Testis (tissue), 3 donors: ENCODE results near the gene KLHL29. TPM values are rescaled to one million over a fixed set of nuclear protein-coding genes. Genes with fewer than 3 reads are reported as not detected.

Experiments
- DNase-seq: peaks from one replicate; pipeline ENCODE4 v3.0.0-alpha.2; 2019
- H3K27ac ChIP-seq, 2 donors: fragments of 200-600 bp; sonication (generic); one replicate each; pipeline ENCODE4 v1.5.1; 2019
- H3K27me3 ChIP-seq: fragments of 200-600 bp; sonication (generic); one replicate; pipeline ENCODE4 v1.5.1; 2019
- H3K36me3 ChIP-seq: fragments of 200-600 bp; sonication (generic); one replicate; pipeline ENCODE4 v1.5.1; 2017; ENCODE audit warnings: low read depth; ENCODE audit errors: missing control alignments
- H3K4me1 ChIP-seq: fragments of 200-600 bp; sonication (generic); one replicate; pipeline ENCODE4 v1.5.1; 2019
- H3K4me3 ChIP-seq, 2 donors: fragments of 200-600 bp; sonication (generic); one replicate each; pipeline ENCODE4 v1.5.1; 2017 to 2019
- H3K9me3 ChIP-seq: fragments of 200-600 bp; sonication (generic); one replicate; pipeline ENCODE4 v1.5.1; 2017
- POLR2A ChIP-seq: fragments of 450-650 bp; IDR thresholded peaks from one replicate; pipeline ENCODE4 v1.6.1; 2017; ENCODE audit warnings: antibody characterized with exemption, mild to moderate bottlenecking, moderate library complexity
- WGBS, 2 donors: methylation state at CpG; one replicate each; pipeline ENCODE4 v1.1.5; 2018; 5-methylcytosine and 5-hydroxymethylcytosine counted together
- intact Hi-C: fragments of 100-400 bp; cut with DNase I; formaldehyde crosslinking; loops from one replicate; pipeline ENCODE4 v1.15.1; 2023; ENCODE audit warnings: low total_unique reads
- polyA plus RNA-seq: library from polyadenylated mRNA; stranded (reverse); fragments of 350-450 nt; fragmentation: Illumina TruSeq; extraction: RNeasy Lipid Tissue Mini Kit (QIAGEN cat#74804); gene quantifications from one replicate; pipeline ENCODE4 v1.2.3, GENCODE V29; 2014; ENCODE audit warnings: low read depth, low replicate concordance; ENCODE audit not compliant: insufficient read depth
- total RNA-seq, 2 donors: library from RNA; depleted of rRNA; stranded (reverse); fragments of >200 nt; gene quantifications; one replicate each; pipeline ENCODE4 v1.2.3, GENCODE V29; 2016
- TF ChIP-seq, protein P1 (sequence below), 3 experiments: fragments of 450-650 bp in 2 of 3; fragments of 200-600 bp in 1 of 3; sonication (generic) in 1 of 3; IDR thresholded peaks; one replicate each; pipeline ENCODE4 v1.5.1; 2016 to 2019; ENCODE audit warnings: antibody characterized with exemption in 3 of 3, mild to moderate bottlenecking in 2 of 3, moderate library complexity in 1 of 3

Gene KLHL29
- total and polyA plus RNA-seq, 3 donors from 2014 or later: 3.3 to 10.9 (median 7.9) TPM

DNA sequence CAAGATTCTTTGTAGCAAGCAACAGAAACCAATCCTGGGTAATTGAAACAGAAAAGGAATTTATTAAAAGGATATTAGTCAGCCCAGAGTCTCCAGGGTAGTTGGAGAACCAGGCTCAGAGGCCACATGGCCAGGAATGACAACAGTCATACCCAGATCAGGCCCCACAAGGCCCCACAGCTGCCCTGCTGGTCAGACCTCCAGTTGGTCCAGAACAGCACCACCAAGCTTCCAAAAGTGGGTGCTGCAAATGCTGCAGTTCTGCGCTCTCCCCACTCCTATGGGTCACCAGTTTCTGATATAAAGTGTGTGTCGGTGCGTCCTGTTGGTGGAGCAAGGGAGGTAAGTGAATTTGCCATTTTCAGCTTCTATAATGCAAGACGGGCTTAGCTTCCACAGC, 29.9 kb downstream of the KLHL29 start:
- H3K9me3 ChIP-seq: no peaks in the 10 kb centered on the region
- H3K27me3 ChIP-seq: no peaks in the 10 kb centered on the region
- H3K4me1 ChIP-seq: no peaks in the 10 kb centered on the region
- H3K27ac ChIP-seq: no peak overlapping the region
- intact Hi-C loops: no loop called here
- TF ChIP-seq, protein P1, sequence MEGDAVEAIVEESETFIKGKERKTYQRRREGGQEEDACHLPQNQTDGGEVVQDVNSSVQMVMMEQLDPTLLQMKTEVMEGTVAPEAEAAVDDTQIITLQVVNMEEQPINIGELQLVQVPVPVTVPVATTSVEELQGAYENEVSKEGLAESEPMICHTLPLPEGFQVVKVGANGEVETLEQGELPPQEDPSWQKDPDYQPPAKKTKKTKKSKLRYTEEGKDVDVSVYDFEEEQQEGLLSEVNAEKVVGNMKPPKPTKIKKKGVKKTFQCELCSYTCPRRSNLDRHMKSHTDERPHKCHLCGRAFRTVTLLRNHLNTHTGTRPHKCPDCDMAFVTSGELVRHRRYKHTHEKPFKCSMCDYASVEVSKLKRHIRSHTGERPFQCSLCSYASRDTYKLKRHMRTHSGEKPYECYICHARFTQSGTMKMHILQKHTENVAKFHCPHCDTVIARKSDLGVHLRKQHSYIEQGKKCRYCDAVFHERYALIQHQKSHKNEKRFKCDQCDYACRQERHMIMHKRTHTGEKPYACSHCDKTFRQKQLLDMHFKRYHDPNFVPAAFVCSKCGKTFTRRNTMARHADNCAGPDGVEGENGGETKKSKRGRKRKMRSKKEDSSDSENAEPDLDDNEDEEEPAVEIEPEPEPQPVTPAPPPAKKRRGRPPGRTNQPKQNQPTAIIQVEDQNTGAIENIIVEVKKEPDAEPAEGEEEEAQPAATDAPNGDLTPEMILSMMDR (IDR thresholded peaks at IDR 0.05): no peak
- no peak for TF ChIP-seq POLR2A
- no peaks in the 10 kb centered on the region for H3K36me3 ChIP-seq
- H3K4me3 ChIP-seq: no peak overlapping the region
- DNase-seq: no peak
- WGBS, 2 donors: 83 to 91% methylated on average over 3 to 4 of the region's 4 CpGs

DNA sequence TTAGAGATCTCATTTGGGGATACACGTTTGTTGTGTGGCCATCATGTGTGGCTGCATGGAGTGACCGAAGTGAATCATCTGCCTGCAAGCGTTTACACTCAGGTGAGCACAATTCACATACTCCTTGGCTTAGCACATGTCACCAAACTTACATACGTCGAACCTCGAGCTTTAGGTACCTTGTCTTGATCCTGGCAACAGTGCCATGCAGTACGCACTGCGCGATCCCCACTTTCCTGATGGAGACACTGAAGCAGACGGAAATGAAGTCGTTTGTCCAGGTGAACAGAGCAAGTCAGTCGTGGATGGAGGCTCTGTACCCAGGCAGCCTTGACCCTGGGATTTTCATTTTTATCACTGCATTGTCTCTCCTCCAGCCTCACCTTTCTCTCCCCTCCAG, 32.3 kb downstream of the KLHL29 start:
- Histone ChIP-seq H3K27me3 (no peaks in the 10 kb centered on the region), H3K36me3 (no peaks in the 10 kb centered on the region), H3K9me3 (no peaks in the 10 kb centered on the region), H3K4me1 (no peaks in the 10 kb centered on the region), H3K27ac (no peak overlapping the region), H3K4me3 (no peak overlapping the region)
- intact Hi-C loops: no loop called here
- 87 to 92% methylated on average over 12 of the region's 12 CpGs for WGBS, 2 donors
- no peak for DNase-seq
- TF ChIP-seq, protein P1 (IDR thresholded peaks at IDR 0.05): no peak
- TF ChIP-seq POLR2A: no peak

DNA sequence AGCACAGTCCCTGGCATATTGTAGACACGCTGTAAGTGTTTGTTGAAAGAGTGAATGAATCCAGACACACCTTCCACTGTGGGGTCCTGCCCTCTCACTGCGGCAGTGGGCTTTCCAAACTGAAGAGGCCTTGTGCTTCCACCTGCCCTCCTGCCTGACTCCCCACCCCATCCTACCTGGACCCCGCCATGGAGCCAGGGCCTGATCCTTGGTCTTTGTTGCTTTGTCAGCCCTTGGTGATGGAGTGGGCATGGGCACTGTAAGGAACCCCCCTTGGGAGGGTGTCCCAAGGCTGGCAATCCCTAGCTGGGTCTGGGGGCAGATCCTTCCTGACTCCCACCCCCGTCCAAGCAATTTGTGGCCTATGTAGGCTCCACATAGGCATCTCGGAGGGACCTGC, 33.1 kb downstream of the KLHL29 start:
- WGBS, 2 donors: 91 to 100% methylated on average over 4 to 5 of the region's 5 CpGs
- no peak overlapping the region for H3K27ac ChIP-seq
- no peaks in the 10 kb centered on the region for H3K4me1 ChIP-seq
- no peak overlapping the region for H3K4me3 ChIP-seq
- intact Hi-C loops: no loop called here
- no peaks in the 10 kb centered on the region for H3K36me3 ChIP-seq
- TF ChIP-seq, protein P1 (IDR thresholded peaks at IDR 0.05): no peak
- no peak for TF ChIP-seq POLR2A
- H3K27me3 ChIP-seq: no peaks in the 10 kb centered on the region
- no peak for DNase-seq
- H3K9me3 ChIP-seq: no peaks in the 10 kb centered on the region

DNA sequence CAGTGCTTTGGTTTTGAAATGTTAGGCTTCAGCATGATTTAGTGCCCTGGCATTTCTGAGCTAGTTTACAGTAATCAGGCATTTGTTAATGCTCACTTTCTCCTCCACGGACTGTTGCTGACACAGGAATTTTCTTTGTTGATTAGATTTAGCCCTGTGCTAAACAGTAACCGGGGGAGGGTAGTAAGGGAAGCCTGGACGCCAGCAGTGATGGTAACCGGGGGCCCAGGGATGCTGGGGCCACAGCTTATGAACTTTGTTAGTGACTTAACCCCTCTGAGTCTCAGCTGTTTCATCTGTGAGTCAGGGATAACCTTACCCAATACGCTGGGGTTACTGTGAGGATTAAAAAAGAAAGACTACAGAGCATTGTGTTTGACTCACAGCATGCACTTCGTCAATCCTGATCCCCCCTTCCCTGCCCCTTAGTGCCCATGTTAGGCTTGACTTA, 33.5 kb downstream of the KLHL29 start:
- Histone ChIP-seq H3K4me1 (no peaks in the 10 kb centered on the region), H3K27me3 (no peaks in the 10 kb centered on the region), H3K4me3 (no peak overlapping the region), H3K27ac (no peak overlapping the region), H3K36me3 (no peaks in the 10 kb centered on the region), H3K9me3 (no peaks in the 10 kb centered on the region)
- no peak for TF ChIP-seq POLR2A
- TF ChIP-seq, protein P1 (IDR thresholded peaks at IDR 0.05): no peak
- DNase-seq: no peak
- intact Hi-C loops: no loop called here
- 67 to 84% methylated on average over 6 of the region's 6 CpGs for WGBS, 2 donors
